Epithelial cell of esophagus (primary cell): ENCODE data around the gene KCNK13.

Source experiments
- DNase-seq: peaks from one replicate; pipeline ENCODE4 v3.0.0; 2010; ENCODE audit warnings: low read depth
- H3K4me3 ChIP-seq: 2 replicates; pipeline ENCODE4 v1.5.1; 2011; ENCODE audit warnings: mild to moderate bottlenecking, low read length, control low read depth
- CTCF ChIP-seq: IDR thresholded peaks from 2 replicates; pipeline ENCODE4 v1.5.1; 2011; ENCODE audit warnings: low read depth, mild to moderate bottlenecking, low read length, control low read depth, inconsistent platforms; ENCODE audit not compliant: insufficient read depth; ENCODE audit errors: missing control alignments

The KCNK13 gene

GRCh38 chr14:90175631-90176030, 113.8 kb downstream of the KCNK13 start:
- no peak for TF ChIP-seq CTCF
- no peak overlapping the region for H3K4me3 ChIP-seq
- DNase-seq = no peak

GRCh38 chr14:90177539-90178189, 115.9 kb downstream of the KCNK13 start:
- no peak for DNase-seq
- TF ChIP-seq CTCF = no peak
- H3K4me3 ChIP-seq = no peak overlapping the region

- no peak for TF ChIP-seq CTCF
- no peak overlapping the region for H3K4me3 ChIP-seq
- DNase-seq = no peak
Observed at GRCh38 chr14:90179357-90179756, 117.6 kb downstream of the KCNK13 start.

GRCh38 chr14:90179809-90180779, 118.3 kb downstream of the KCNK13 start:
- no peak for TF ChIP-seq CTCF
- no peak overlapping the region for H3K4me3 ChIP-seq
- no peak for DNase-seq

- TF ChIP-seq CTCF = no peak
Observed at GRCh38 chr14:90184094-90184493, 122.3 kb downstream of the KCNK13 start.

GRCh38 chr14:90184571-90185266, 122.9 kb downstream of the KCNK13 start:
- no peak for TF ChIP-seq CTCF
- H3K4me3 ChIP-seq = no peak overlapping the region
- DNase-seq = no peak

More at GRCh38 chr14:90184094-90184493, 122.3 kb downstream of the KCNK13 start:
- DNase-seq = no peak
- no peak overlapping the region for H3K4me3 ChIP-seq
